GM15510 (cell line): ENCODE results near the gene ANKZF1.
A peak's percentile ranks its signal among the peaks of the same experiment; 100 is the strongest.

ENCODE experiments used
- POLR2A ChIP-seq: IDR thresholded peaks from 3 replicates; pipeline ENCODE4 v1.6.1; 2011; ENCODE audit warnings: borderline replicate concordance; ENCODE audit not compliant: insufficient read length; ENCODE audit errors: extremely low read depth

Gene ANKZF1

DNA sequence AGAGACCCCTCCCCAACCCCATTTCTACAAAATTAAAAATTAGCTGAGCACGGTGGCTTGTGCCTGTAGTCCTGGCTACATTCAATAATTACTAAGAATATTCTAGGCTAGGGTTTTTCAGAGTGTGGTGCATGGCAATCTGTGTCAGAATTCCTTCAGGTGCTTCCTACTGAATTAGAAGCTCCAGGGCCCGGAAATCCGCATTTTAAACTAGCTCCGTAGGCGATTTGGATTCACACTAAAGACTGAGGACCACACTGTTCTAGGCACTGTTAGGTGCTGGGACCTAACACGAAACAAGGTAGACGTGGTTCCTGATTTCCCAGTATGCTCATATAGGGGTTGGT, 23.7 kb upstream of the ANKZF1 start:
- no peak for TF ChIP-seq POLR2A

DNA sequence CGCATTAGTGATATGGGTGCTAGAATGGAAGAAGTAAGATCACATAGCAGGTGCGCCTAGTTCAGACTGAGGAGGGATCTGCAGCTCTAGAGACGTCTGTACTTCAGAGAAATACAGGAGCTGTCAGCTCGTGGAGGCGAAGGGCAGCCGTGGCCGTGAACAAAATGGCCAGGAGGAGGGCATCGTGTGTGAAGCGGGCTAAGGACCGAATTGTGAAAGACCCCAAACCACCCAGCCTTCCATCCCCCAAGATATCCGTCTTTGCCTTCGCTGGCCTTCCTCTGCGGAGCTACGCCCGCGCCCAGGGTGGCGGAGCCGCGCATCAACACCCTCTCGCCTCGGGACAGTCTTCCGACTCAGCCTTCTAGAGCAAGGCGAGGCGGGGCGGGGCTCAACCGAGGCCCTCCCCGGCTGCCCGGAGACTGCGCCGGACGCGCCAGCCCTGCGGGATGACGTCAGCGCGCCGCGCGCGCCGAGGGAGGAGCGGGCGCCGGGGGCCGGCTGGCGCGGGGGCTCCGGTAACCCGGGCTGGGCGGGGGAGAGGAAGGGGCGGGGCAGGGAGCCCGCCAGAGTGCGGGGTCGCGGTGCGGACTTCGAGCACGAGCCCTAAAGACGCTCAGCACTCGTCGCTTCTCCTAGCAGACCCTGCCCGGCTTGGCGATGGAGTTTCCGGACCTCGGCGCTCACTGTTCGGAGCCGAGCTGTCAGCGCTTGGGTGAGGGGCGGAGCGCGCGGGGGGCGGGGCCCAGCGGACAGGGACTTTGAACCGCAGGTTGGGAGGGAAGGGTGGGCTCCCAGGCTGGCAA, 23.1 kb upstream of the ANKZF1 start, which contains the start of gene ZFAND2B:
Gene ZFAND2B, plus strand, starts transcription at position 455 of the 806 bp plus-strand sequence. Its CDS starts 206 bp downstream, at position 661.
- TF ChIP-seq POLR2A: peak; percentile 99

DNA sequence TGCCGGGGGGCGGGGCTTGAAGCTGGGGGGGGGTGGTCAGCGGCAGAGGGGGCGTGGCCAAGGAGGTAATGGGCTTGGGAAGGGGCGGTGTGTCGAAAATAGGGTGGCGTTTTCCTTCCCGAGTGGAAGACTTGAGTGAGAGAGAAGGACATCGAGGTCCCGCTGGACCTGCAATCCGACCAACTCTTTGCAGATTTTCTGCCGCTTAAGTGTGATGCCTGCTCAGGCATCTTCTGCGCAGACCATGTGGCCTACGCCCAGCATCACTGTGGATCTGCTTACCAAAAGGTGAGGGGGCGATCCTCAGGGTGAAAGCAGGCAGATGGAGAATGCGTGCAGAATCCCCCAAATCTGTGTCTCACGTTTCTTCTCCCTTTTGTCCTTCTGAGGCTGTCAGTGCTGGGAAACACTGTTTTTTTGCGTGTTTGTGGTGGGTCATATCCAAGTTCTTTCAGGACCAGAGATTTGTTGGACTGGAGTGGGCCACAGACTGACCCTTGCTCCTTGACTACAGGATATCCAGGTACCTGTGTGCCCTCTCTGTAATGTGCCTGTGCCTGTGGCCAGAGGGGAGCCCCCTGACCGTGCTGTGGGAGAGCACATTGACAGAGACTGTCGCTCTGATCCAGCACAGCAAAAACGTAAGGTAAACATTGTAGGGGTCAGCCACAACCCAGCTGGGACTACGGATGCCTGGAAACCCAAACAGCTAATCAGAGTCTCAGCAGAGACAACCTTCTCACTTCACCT, 22.3 kb upstream of the ANKZF1 start:
- TF ChIP-seq POLR2A: no peak

DNA sequence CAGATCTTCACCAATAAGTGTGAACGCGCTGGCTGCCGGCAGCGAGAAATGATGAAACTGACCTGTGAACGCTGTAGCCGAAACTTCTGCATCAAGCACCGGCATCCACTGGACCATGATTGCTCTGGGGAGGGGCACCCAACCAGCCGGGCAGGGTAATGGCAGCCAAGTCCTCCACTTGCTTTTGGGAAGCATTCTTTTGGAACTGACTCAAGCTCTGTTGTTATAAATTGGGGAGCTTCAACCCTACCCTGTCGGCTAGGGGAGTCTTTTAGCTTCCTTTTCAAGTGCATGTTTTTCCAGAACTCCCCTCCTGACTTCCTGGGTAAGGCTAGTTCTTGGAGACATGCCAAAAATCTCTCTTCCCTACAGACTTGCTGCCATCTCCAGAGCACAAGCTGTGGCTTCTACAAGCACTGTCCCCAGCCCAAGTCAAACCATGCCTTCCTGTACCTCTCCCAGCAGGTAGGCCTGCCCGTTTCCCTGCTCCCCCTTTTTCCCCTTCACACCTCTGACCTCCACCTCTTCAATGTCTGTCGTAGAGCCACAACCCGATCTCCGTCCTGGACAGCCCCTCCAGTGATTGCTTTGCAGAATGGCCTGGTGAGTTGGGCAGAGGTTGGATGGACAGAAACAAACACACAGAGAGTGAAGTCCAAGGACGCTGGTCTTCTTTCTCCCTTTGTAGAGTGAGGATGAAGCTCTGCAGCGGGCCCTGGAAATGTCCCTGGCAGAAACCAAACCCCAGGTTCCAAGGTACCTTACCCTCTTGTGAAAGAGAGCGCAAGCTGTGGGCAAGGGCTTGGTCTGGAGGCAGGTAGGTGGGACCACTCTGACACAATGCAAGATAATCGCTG, 21.5 kb upstream of the ANKZF1 start:
- TF ChIP-seq POLR2A: no peak

DNA sequence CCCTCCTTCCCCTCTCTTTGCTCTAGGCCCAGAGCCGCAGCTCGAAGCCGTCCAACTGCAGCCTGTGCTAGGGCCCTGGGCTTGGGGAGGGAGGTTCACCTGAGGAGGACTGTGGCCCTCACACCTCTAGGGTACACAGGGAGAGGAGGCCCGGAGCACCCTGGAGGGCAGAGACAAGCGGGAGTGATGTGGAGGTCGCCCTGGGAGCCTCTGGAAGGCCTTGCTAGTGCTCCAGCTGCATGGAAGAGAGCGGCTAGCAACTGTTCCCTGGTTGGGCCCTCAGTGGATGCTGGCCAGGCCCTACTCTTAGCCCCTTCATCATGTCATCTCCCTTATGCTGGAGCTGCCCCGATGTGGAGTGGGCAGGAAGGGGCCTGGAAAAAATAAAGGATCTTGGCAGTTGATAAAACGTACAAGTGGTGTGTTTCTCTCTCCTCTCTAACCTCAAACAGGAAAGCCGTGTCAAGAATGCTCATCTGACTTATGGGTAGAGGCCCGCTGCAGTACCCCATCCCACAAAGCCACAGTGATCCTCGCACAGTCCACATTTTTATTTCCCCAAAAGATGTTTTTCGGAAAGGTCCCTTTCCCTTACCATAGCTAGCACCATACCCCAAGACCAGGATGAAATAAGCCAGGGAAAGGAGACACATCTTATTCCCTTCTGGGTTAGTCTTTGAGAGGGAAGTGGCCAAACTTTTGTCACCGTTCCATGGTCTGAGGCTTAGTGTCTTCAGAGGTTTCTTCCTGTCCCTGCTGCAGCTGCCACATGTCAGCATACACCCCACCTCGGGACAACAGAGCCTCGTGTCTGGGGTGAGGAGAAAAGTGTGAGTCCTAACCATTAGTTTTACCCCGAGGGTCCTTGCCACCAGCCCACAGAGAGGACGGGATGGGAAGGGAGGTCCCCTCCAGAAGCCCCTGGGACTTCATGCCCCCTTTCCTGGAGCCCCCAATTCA, 20.1 kb upstream of the ANKZF1 start:
- TF ChIP-seq POLR2A: no peak

DNA sequence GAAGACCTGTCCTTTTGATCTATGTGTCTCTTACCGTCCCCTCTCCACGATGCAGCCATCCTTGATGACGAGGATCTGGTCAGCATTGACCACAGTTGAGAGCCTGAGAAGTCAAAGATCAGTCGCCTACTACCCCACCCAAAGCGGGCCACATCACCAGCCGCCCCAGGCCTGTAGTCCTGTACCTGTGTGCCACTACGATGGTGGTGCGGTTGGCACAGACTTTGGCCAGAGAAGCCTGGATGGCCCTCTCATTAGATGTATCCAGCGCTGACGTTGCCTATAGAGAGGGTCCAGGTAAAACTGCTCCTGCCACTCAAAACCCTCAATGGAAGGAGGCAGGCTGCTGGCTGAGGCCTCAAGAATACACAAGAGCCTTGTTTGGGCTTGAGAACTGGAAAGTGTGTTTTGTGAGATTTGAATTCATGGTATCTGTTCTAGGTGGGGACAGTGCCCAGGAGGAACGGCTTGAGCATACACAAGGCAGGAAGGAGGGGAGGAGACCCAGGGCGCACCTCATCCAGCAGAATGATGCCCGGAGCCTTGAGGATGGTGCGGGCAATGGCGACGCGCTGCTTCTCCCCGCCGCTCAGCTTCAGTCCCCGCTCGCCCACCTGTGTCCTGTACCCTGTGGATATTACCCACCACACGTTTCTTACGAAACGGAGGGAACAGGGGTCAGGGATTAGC, 19.3 kb upstream of the ANKZF1 start:
- TF ChIP-seq POLR2A: no peak

DNA sequence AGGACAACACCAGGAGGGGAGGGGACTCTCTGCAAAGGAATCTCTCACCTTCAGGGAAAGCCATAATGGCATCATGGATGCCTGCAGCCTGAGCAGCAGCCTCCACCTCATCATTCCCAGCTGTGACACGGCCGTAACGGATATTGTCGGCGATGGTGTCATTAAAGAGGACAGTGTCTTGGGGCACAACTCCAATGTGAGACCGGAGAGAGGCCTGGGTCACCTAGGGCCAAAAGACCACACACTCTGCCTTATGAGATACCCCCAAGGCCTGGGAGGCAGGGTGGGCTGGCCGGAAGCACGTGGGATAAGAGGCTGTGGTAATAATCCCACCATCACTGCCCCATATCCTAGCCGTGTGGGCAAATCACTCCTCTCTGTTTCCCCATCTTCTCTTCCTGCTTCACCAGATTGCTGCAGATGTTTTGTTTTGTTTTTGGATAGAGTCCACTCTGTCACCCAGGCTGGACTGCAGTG, 18.7 kb upstream of the ANKZF1 start:
- no peak for TF ChIP-seq POLR2A

DNA sequence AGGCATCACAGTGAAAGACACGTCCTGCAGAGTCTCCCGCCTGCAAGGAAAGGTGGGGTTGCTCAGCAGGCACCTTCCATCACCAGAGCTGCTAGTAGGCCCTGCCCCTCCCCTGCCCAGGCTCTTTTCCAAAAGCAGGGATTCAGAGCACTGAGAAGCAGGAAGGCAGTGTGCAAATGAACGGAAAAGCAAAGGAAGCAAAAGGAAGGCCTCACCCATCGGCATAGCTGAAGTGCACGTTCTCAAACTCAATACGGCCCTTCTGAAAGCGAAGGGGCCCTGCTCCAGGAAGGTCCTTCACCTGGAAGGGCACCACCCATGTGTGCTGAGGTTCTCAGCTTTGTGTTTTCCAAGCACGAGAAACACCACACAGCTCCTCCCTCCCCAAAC, 16.6 kb upstream of the ANKZF1 start:
- TF ChIP-seq POLR2A: no peak

DNA sequence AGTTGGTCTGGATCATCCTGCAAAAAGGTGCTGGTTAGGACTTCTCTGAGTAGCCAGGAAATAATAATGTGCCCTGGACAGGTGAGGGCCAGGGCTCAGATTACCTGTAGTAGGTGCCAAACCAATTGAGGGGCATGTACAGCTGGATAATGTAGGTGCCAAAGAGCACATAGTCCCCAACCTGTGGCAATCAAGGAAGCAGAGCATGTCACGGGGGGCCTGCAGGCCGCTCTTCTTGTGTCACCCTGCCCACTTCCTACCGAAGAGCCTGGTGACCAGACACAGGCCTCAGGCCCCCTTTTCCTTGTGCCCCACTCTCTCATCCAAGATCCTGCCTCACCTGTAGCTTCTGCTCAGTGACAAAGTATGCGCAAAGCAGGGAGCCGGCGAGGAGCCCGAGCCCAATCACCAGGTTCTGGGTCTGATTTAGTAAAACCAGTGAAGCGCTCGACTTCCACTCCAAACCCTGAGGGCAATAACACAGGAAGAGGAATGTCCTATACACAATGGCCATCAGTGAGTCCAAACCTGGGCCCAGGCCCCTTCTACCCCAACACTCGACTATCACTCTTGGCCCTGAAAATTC, 16.0 kb upstream of the ANKZF1 start:
- no peak for TF ChIP-seq POLR2A

DNA sequence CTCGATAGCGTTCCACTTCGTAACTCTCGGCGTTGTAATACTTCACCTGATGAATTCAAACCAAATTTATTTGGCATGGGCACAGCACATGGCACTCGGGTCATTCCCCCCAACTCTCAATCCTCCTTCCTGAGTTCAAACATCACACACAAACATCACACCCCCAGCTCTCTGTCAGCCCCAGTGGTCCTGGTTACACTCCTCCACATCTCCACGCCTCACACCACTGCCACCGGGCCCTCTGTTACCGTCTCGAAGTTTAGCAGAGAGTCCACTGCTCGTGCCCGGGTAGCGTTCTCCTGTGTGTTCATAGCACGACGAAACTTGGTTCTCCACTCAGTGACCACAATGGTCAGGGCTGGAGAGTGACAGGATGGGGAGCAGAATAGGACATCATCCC, 15.5 kb upstream of the ANKZF1 start:
- no peak for TF ChIP-seq POLR2A

DNA sequence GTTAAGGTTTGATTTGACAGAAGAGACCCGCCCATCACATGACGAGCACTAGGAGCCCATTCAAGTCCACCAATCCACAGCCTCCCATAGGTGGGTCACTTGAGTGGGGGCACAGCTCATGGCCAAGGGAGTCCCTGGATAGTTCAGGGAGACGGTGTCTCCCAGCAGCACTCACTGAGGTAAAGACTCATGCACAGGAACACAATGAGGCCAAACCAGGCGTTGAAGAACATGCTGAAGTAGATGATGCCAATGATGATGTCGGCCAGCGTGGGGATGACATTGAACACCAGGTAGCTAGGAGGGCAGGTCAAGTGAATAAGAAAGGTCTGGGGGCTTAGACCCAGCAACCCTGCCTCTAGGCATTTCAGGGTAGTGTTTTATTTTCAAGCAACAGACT, 14.8 kb upstream of the ANKZF1 start:
- no peak for TF ChIP-seq POLR2A

DNA sequence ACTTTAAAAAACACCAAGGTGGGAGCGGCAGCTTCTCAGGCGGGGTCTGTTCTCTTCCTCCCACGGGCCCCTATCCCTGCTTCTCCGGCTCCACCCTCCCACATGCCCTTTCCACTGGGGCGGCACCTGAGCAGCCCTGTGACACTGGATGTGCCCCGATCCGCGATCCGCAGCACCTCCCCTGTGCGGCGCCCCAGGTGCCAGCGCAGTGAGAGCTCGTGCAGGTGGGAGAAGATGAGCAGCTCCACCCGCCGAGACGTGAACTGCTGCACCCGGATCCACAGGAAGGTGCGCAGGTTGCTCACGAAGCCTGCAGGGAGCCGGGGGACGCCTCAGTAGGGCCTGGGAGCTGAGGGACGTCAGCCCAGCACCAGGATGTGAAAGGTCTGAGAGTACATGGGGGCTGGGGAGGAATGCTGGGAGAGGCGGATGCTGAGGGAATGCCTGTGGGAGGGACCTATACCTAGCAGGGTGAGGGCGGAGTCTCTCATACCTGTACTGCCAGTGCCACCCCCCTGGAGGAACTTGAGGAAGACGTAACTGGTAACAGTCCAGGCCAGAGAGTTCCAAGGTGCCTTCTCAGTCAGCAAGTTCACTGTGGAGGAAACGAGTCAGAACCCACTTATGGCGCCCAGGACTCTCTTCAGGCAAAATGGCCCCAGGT, 13.6 kb upstream of the ANKZF1 start:
- TF ChIP-seq POLR2A: no peak

DNA sequence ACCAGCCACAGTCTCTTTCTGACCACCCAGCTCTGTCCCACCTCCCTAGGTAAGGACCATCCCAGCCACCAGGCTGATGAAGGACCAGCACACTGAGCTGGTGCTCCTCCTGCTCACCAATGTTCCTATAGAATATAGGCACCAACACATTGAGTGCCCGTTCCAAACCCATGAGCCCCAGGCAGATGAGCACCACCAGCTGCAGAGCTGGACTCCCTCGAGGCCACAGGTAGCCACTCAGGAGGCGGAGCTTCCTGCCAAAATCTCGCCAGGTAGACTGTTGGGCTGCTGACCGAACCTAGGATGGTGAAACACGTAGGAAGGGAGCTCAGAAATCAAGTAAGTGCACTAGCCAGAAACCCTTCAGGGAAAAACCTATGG, 13.1 kb upstream of the ANKZF1 start:
- no peak for TF ChIP-seq POLR2A

DNA sequence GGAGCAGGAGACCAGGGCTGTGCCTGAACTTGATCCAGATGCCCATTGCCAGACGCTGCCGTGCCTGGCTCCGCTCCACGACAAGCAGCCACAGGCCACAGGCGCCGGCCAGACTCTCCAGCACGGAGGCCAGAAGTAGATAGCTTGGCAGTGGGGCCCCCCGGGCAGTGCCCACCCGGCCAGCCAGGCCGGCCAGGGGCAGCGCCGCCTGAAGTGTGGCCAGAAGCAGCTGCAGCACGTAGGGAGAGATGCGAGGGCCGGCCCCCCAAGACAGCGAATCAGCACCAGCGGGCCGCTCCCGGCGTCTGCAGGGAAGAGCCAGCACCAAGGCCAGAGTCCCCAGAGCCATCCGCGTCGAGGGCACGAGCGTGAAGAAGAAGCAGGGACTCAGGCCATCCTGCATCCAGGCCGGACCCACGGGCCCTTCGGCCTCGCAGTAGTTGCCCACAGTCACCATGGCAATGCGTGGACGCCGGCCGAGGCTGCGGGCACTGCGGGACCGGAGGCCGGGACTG, 11.3 kb upstream of the ANKZF1 start:
- no peak for TF ChIP-seq POLR2A
